OCI-LY1 (cell line): ENCODE data around the gene ANKFY1.

Experiments
- CTCF ChIP-seq: fragments of 200-600 bp; sonication (generic), shearing (Covaris generic); IDR thresholded peaks from 2 replicates; pipeline ENCODE4 v1.5.1; 2017; ENCODE audit warnings: mild to moderate bottlenecking, antibody characterized with exemption, low read length, moderate library complexity, mixed read lengths
- EZH2 ChIP-seq: fragments of 200-600 bp; sonication (generic), shearing (Covaris generic); IDR thresholded peaks from 2 replicates; pipeline ENCODE4 v1.8.0; 2017; ENCODE audit warnings: borderline replicate concordance, mixed run types, mild to moderate bottlenecking, antibody characterized with exemption, low read length, moderate library complexity, mixed read lengths

- TF ChIP-seq CTCF, result no peak
- no peak for TF ChIP-seq EZH2
Observed at GRCh38 chr17:4154201-4154600, 109.6 kb downstream of the ANKFY1 start.
